Skeletal muscle satellite cell (primary cell): ENCODE data around the gene MOGAT1.
"Not testable (repeated sequence)": the region's sequence is repeated elsewhere in the genome, so short reads cannot be mapped to it uniquely, and the experiment has no call there.

Experiments
- H3K27me3 ChIP-seq: 2 replicates; pipeline ENCODE4 v1.7.0; 2013; ENCODE audit warnings: low read length; ENCODE audit not compliant: control insufficient read depth, insufficient read depth
- H3K36me3 ChIP-seq: 2 replicates; pipeline ENCODE4 v1.7.0; 2013; ENCODE audit warnings: mild to moderate bottlenecking, control low read depth, low read length; ENCODE audit not compliant: insufficient read depth
- H3K4me1 ChIP-seq: 2 replicates; pipeline ENCODE4 v1.7.0; 2013; ENCODE audit warnings: low read length; ENCODE audit not compliant: control insufficient read depth, insufficient read depth
- H3K4me2 ChIP-seq: 2 replicates; pipeline ENCODE4 v1.7.0; 2013; ENCODE audit warnings: mild to moderate bottlenecking, low read length
- H3K4me3 ChIP-seq: 2 replicates; pipeline ENCODE4 v1.7.0; 2013; ENCODE audit warnings: low read length
- H3K9ac ChIP-seq: 2 replicates; pipeline ENCODE4 v1.7.0; 2013; ENCODE audit warnings: mild to moderate bottlenecking, low read depth, low read length, moderate library complexity
- H3K9me3 ChIP-seq: replicated peaks from 2 replicates; pipeline ENCODE4 v1.7.0; 2013; ENCODE audit warnings: mild to moderate bottlenecking, control low read depth, low read length

Gene MOGAT1

GRCh38 chr2:222751238-222751637, 79.8 kb downstream of the MOGAT1 start:
- H3K36me3 ChIP-seq, result no peaks in the 10 kb centered on the region
- no peak overlapping the region for H3K4me3 ChIP-seq
- no peak overlapping the region for H3K9ac ChIP-seq
- H3K4me1 ChIP-seq, result peaks cover 43% of the 10 kb centered on the region
- no peaks in the 10 kb centered on the region for H3K9me3 ChIP-seq
- H3K4me2 ChIP-seq, result no peak overlapping the region
- H3K27me3 ChIP-seq, result no peaks in the 10 kb centered on the region

GRCh38 chr2:222751821-222752719, 80.6 kb downstream of the MOGAT1 start:
- Histone ChIP-seq H3K4me1 (peaks cover 48% of the 10 kb centered on the region), H3K4me3 (no peak overlapping the region), H3K9me3 (no peaks in the 10 kb centered on the region), H3K4me2 (no peak overlapping the region), H3K9ac (peak overlapping the region; percentile 55), H3K27me3 (no peaks in the 10 kb centered on the region), H3K36me3 (no peaks in the 10 kb centered on the region)

DNA sequence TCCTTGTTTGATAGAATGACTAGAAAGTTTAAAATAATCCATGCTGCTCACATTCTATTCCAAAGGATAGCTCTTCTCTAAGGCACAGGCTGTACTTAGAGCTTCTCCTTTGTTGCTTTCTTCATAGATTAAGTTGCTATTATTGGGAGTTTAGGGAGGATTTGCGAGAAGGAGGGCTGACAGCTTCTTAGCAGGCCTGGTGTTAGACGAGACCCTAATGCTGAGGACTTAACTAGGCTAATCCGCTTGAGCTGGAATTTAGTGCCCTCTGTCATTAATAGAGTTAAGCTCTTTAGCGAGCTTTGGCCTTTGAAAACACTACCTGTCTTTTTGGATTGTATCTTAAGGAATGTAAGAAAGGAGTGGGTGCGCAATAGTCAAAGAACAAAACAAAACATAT, 81.3 kb downstream of the MOGAT1 start:
- Histone ChIP-seq H3K9ac (peak overlapping the region; percentile 55), H3K9me3 (no peaks in the 10 kb centered on the region), H3K4me3 (no peak overlapping the region), H3K4me1 (peaks cover 51% of the 10 kb centered on the region), H3K4me2 (peak overlapping the region; percentile 34), H3K36me3 (no peaks in the 10 kb centered on the region), H3K27me3 (no peaks in the 10 kb centered on the region)

DNA sequence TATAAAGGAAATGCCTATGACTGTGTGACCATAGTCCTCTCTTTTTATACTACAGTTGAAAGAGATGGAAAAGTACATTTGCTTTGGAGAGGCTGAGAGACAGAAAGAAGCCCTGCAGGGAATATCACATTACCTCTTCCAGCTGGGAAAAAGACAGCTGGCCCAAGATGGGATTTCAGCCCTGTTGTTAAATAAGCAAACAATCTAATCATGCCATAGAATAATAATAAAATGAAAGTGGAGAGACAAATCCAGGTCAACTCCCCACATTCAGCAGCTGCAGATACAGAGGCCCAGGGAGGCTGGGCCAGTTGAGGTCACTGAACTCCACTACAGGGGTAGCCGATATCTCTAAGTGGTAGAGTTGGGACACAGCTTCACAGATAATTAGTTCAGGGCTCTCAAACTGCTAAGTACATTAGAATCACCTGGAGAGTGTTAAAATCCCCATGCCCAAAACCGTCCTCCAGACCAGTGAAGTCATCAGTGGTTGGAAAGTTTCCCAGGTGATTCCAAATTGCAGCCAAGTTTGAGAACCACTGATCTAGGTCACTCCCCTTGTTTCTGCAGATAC, 81.9 kb downstream of the MOGAT1 start:
- H3K4me1 ChIP-seq, result peaks cover 51% of the 10 kb centered on the region
- peak overlapping the region; percentile 55 for H3K9ac ChIP-seq
- H3K27me3 ChIP-seq, result no peaks in the 10 kb centered on the region
- no peaks in the 10 kb centered on the region for H3K9me3 ChIP-seq
- no peak overlapping the region for H3K4me3 ChIP-seq
- peak overlapping the region; percentile 34 for H3K4me2 ChIP-seq
- no peaks in the 10 kb centered on the region for H3K36me3 ChIP-seq

DNA sequence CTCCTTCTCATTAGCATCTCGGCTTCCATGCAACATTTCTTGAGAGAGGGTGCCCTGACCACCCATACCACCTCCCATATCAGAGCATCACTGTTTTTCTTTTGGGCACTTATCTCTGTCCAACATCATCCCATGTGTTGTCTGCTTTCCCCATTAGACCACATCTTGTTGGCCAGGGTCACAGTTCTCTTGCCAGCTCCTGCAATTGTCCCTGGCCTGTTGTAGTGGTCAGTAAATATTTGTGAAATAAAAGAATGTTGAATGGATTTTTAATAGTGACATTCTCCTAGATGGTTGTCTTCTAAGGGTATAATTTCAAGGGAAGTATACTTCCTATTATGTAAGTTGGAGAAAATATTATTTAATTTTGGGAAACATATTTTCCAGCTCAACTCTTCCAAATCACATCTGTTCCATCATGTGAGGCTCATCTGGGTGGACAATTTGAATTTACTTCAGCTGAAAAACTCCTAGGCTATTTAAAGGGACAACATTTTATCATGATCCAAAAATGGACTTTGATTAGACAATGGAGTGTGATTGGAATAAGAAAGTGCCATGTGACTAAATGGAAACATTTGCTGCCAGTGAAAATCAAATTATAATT, 83.0 kb downstream of the MOGAT1 start:
- H3K4me3 ChIP-seq, result no peak overlapping the region
- H3K4me2 ChIP-seq, result no peak overlapping the region
- H3K27me3 ChIP-seq, result no peaks in the 10 kb centered on the region
- H3K9ac ChIP-seq, result no peak overlapping the region
- H3K36me3 ChIP-seq, result no peaks in the 10 kb centered on the region
- H3K9me3 ChIP-seq, result no peaks in the 10 kb centered on the region
- peaks cover 51% of the 10 kb centered on the region for H3K4me1 ChIP-seq

DNA sequence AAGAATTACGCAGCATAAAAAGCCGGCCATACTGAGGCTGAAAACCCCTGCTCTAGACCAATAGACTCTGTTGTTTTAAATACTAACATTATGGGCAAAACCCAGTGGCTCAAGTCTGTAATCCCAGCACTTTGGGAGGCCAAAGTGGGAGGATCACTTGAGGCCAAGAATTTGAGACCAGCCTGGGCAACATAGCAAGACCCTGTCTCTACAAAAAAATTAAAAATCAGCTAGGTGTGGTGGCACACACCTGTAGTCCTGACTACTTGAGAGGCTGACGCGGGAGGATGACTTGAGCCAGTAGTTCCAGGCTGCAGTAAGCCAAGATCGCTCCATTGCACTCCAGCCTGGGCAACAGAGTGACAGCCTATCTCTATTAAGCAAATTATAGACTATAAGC, 84.1 kb downstream of the MOGAT1 start:
- H3K27me3 ChIP-seq, H3K4me3 ChIP-seq, H3K36me3 ChIP-seq, H3K9ac ChIP-seq, H3K9me3 ChIP-seq, H3K4me2 ChIP-seq: not testable (repeated sequence)
- peaks cover 51% of the 10 kb centered on the region for H3K4me1 ChIP-seq

GRCh38 chr2:222756362-222756831, 84.9 kb downstream of the MOGAT1 start:
- H3K36me3 ChIP-seq, result no peaks in the 10 kb centered on the region
- no peaks in the 10 kb centered on the region for H3K27me3 ChIP-seq
- no peaks in the 10 kb centered on the region for H3K9me3 ChIP-seq
- peak overlapping the region; percentile 54 for H3K4me2 ChIP-seq
- H3K4me3 ChIP-seq, result peak overlapping the region; percentile 21
- peak overlapping the region; percentile 67 for H3K9ac ChIP-seq
- peaks cover 51% of the 10 kb centered on the region for H3K4me1 ChIP-seq

DNA sequence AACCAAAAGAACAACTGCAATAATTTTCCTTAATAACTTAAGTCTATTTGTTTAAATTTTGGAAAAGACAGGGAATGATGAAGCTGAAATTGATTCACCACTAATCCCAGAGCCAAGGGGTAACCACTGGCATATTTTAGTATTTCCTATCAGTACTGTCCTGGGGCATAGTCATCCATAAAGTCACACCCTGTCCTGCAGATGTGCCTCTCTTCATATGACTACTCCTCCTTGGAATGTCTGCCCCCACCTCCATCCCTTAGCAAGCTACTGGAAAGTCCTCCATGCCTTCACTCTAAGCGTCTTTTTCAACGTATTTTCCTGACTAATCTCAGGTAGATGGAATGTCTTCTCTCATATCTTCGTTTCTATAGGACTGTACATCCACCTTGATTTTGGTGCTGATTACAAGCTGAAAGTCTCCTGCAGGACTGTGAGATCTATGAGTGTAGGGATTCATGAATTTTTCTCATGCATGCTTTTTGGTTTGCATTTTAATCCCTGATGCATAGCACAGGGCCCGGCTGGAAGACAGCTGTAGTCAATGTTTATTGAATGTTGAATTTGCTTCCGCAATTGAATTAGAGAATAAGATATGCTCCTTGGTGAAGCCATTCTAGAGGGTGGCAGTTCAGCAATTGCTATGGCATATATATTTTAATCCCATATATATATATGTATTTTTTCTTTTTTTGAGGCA, 85.6 kb downstream of the MOGAT1 start:
- peak overlapping the region; percentile 21 for H3K4me3 ChIP-seq
- no peaks in the 10 kb centered on the region for H3K36me3 ChIP-seq
- H3K9ac ChIP-seq, result peak overlapping the region; percentile 67

More for the DNA sequence above, 85.6 kb downstream of the MOGAT1 start:
- Histone ChIP-seq H3K4me2 (peak overlapping the region; percentile 54), H3K27me3 (no peaks in the 10 kb centered on the region), H3K9me3 (no peaks in the 10 kb centered on the region), H3K4me1 (peaks cover 48% of the 10 kb centered on the region)
